CD14-positive monocyte (primary cell): ENCODE measurements around the gene CD2BP2. TPM values are rescaled to one million over a fixed set of nuclear protein-coding genes. Genes with fewer than 3 reads are reported as not detected.

Experiments used
- DNase-seq, 3 donors: peaks; one replicate each; pipeline ENCODE4 v3.0.0-alpha.2; 2011 to 2022
- H2AFZ ChIP-seq: 2 replicates; pipeline ENCODE4 v1.6.0; 2012; ENCODE audit warnings: mild to moderate bottlenecking, low read depth, low read length, inconsistent platforms; ENCODE audit not compliant: insufficient read depth, poor library complexity, severe bottlenecking
- H3K27ac ChIP-seq, 2 donors: 1 replicate in 1 of 2; 2 replicates in 1 of 2; pipeline ENCODE4 v1.5.1; 2012 to 2013; ENCODE audit warnings: low read length in 2 of 2, control low read depth in 1 of 2, inconsistent platforms in 1 of 2, low read depth in 1 of 2, mild to moderate bottlenecking in 1 of 2
- H3K27me3 ChIP-seq, 2 donors: one replicate each; pipeline versions ENCODE4 v1.6.0 to v1.6.1; 2011 to 2013; ENCODE audit warnings: low read length in 2 of 2; ENCODE audit not compliant: control insufficient read depth in 2 of 2, insufficient read depth in 2 of 2
- H3K36me3 ChIP-seq, 2 donors: replicated peaks in 1 of 2; 1 replicate in 1 of 2; 2 replicates in 1 of 2; pipeline versions ENCODE4 v1.5.1 to v1.6.1; 2012 to 2013; ENCODE audit warnings: low read length in 2 of 2, control low read depth in 1 of 2, inconsistent platforms in 1 of 2, mild to moderate bottlenecking in 1 of 2; ENCODE audit not compliant: insufficient read depth in 2 of 2, control insufficient read depth in 1 of 2
- H3K4me1 ChIP-seq, 2 donors: 1 replicate in 1 of 2; 2 replicates in 1 of 2; pipeline versions ENCODE4 v1.5.1 to v1.6.1; 2012 to 2013; ENCODE audit warnings: low read length in 2 of 2, control low read depth in 1 of 2, inconsistent platforms in 1 of 2, mild to moderate bottlenecking in 1 of 2, moderate library complexity in 1 of 2; ENCODE audit not compliant: insufficient read depth in 2 of 2, control insufficient read depth in 1 of 2
- H3K4me2 ChIP-seq: replicated peaks from 2 replicates; pipeline ENCODE3; 2012; ENCODE audit warnings: low read length, moderate library complexity, mild to moderate bottlenecking; ENCODE audit not compliant: poor library complexity, severe bottlenecking; ENCODE audit errors: extremely low read depth
- H3K4me3 ChIP-seq, 3 experiments: fragments of 200-600 bp in 1 of 3; sonication (generic) in 1 of 3; replicated peaks in 1 of 3; 1 replicate in 2 of 3; 2 replicates in 1 of 3; pipeline ENCODE4 v1.5.1; 2011 to 2013; ENCODE audit warnings: low read length in 3 of 3, mild to moderate bottlenecking in 3 of 3, control low read depth in 2 of 3, low read depth in 2 of 3, inconsistent platforms in 1 of 3, moderate library complexity in 1 of 3
- H3K79me2 ChIP-seq: 2 replicates; pipeline ENCODE4 v1.6.0; 2012; ENCODE audit warnings: mild to moderate bottlenecking, control low read depth, inconsistent platforms, low read length, moderate library complexity; ENCODE audit not compliant: insufficient read depth
- H3K9ac ChIP-seq: 2 replicates; pipeline ENCODE4 v1.6.0; 2017; ENCODE audit warnings: low read length, mild to moderate bottlenecking; ENCODE audit not compliant: insufficient read depth, poor library complexity, severe bottlenecking
- H3K9me3 ChIP-seq, 2 donors: replicated peaks in 1 of 2; 1 replicate in 1 of 2; 2 replicates in 1 of 2; pipeline versions ENCODE4 v1.5.1 to v1.6.1; 2012 to 2013; ENCODE audit warnings: low read length in 2 of 2, control low read depth in 1 of 2; ENCODE audit not compliant: control insufficient read depth in 1 of 2, insufficient read depth in 1 of 2
- H4K20me1 ChIP-seq: 2 replicates; pipeline ENCODE4 v1.6.0; 2012; ENCODE audit warnings: mild to moderate bottlenecking, low read length, control low read depth, moderate library complexity; ENCODE audit not compliant: insufficient read depth
- H3K27ac Mint-ChIP-seq, 7 donors: one replicate each; pipeline ENCODE4 v1.8.0; 2020; ENCODE audit warnings: mild to moderate bottlenecking in 7 of 7, mixed read lengths in 7 of 7, moderate library complexity in 6 of 7, inconsistent platforms in 2 of 7
- H3K27me3 Mint-ChIP-seq, 3 donors: one replicate each; pipeline ENCODE4 v1.8.0; 2021 to 2022; ENCODE audit warnings: low read depth in 3 of 3, mild to moderate bottlenecking in 3 of 3, mixed read lengths in 3 of 3, moderate library complexity in 3 of 3, inconsistent platforms in 1 of 3
- H3K36me3 Mint-ChIP-seq, 2 donors: one replicate each; pipeline ENCODE4 v1.8.0; 2020; ENCODE audit warnings: mixed read lengths in 2 of 2, inconsistent platforms in 1 of 2, mild to moderate bottlenecking in 1 of 2
- H3K4me1 Mint-ChIP-seq: one replicate; pipeline ENCODE4 v1.8.0; 2020; ENCODE audit warnings: mild to moderate bottlenecking, mixed read lengths
- H3K4me3 Mint-ChIP-seq, 2 donors: one replicate each; pipeline ENCODE4 v1.8.0; 2020; ENCODE audit warnings: mild to moderate bottlenecking in 2 of 2, mixed read lengths in 2 of 2, moderate library complexity in 1 of 2
- H3K9me3 Mint-ChIP-seq, 7 donors: one replicate each; pipeline ENCODE4 v1.8.0; 2020 to 2022; ENCODE audit warnings: mixed read lengths in 7 of 7, mild to moderate bottlenecking in 6 of 7, moderate library complexity in 6 of 7, inconsistent platforms in 2 of 7
- CTCF ChIP-seq: fragments of 200-600 bp; IDR thresholded peaks from one replicate; pipeline ENCODE4 v1.8.0; 2022; ENCODE audit warnings: antibody characterized with exemption, mild to moderate bottlenecking
- WGBS: methylation state at CpG from one replicate; pipeline ENCODE4 v1.1.5; 2013; ENCODE audit warnings: missing lambda C conversion rate; ENCODE audit not compliant: insufficient coverage; 5-methylcytosine and 5-hydroxymethylcytosine counted together
- intact Hi-C, 2 donors: fragments of 100-400 bp; cut with micrococcal nuclease; formaldehyde crosslinking; loops; one replicate each; pipeline versions ENCODE4 v1.15.0 to v1.15.1; 2023
- polyA minus RNA-seq: library from RNA; depleted of rRNA, polyadenylated mRNA; stranded (reverse); fragments of >200 nt; gene quantifications from 2 replicates; pipeline ENCODE4 v1.2.3, GENCODE V29; 2012
- polyA plus RNA-seq, 3 donors: library from polyadenylated mRNA; depleted of rRNA in 1 of 3; unstranded in 2 of 3; stranded (reverse) in 1 of 3; fragments of 300-500 nt in 2 of 3; fragments of >200 nt in 1 of 3; fragmentation: Illumina TruSeq in 2 of 3; gene quantifications; 1 replicate in 2 of 3; 2 replicates in 1 of 3; pipeline ENCODE4 v1.2.3, GENCODE V29; 2012 to 2021
- total RNA-seq, 12 experiments: library from RNA in 1 of 12; stranded (reverse) in 1 of 12; fragments of 120-200 nt in 1 of 12; gene quantifications; one replicate each; pipeline ENCODE4 v1.2.4 and lab custom pipeline; 2013 to 2026; ENCODE audit warnings: mixed read lengths in 6 of 12, inconsistent platforms in 1 of 12

Gene CD2BP2
- 43.7 TPM for total RNA-seq (2013)
- polyA plus RNA-seq: 10 to 100 TPM; 23.9 to 31.8 (median 31.0) TPM
- 13.7 and 19.8 TPM in 2 replicates for polyA minus RNA-seq
- total RNA-seq (lab: John Stamatoyannopoulos, UW): 21.2 to 52.5 (median 36.2) reads per million in 11 experiments

DNA sequence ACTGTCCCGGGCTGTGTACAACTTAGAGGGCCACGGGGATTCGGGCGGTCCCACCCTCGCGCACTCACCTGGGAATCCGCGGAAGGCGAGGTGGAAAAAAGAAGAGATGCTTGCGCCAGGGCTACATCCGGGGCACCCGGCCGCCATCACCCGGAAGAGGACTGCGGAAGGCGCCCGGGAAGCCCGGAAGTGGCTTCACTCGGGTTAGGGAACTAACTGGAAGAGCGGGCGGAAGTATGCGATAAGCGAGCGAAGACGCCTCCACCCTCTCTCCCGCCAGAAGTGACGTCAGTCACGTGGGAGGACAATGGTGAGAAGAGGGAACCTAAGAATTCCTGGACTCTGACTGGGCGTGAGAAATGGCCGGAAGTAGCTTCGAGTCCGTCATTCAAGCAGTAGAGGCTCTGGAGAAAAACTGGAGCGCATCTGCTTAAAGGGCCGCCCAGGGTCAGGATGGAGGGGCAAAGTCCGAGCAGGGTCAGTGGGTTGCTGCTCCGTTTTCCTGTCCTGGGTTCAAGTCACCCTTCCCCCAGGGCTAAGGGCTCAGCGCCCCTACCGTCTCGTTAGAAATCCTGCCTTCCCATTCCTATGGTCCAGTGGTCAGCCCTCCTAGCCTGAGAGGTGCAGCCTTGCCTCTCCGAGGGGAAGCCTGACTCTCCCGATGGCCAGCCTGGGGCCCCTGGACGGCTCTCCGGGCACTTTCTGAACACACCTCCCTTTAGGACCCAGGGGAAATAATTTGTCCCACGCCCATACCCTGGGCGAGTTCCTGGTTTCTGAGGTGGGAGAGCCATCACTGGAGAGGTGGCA lies at the start of gene CD2BP2:
CD2BP2 (minus strand) TSS at position 165 of the 810 bp plus-strand sequence. CDS start 627 bp downstream, outside the sequence.
- peaks cover 62% of the 10 kb centered on the region for H3K79me2 ChIP-seq
- H3K9ac ChIP-seq: peak within 1 kb of the TSS; percentile 88
- H3K4me3 Mint-ChIP-seq: peak within 1 kb of the TSS; percentile 97 to 99
- H3K4me3 ChIP-seq: peak within 1 kb of the TSS; percentile 82 to 100 (median 96)
- peaks cover 26 to 36% of the 10 kb centered on the region in 2 donors for H3K4me1 ChIP-seq
- H3K36me3 ChIP-seq: peaks cover 69 to 74% of the 10 kb centered on the region in 2 donors
- intact Hi-C loops: loop anchor here (2.0 to 10.0 kb wide), 2 partner anchors 15 to 49 kb away; partner anchors contain the start of genes TBC1D10B (in 1 of the 2) and ZNF771 (in 1 of the 2)
- peaks cover 77% of the 10 kb centered on the region for H4K20me1 ChIP-seq
- H3K4me1 Mint-ChIP-seq: peaks cover 33% of the 10 kb centered on the region
- peak within 1 kb of the TSS; percentile 81 for H2AFZ ChIP-seq
- H3K27ac ChIP-seq: peak within 1 kb of the TSS; percentile 94 to 99
- no peak for TF ChIP-seq CTCF
- H3K27me3 ChIP-seq: no peaks in the 10 kb centered on the region
- DNase-seq: peak; percentile 99 to 100 (median 100)
- H3K4me2 ChIP-seq: peak within 1 kb of the TSS; percentile 100
- H3K27me3 Mint-ChIP-seq: peaks cover 0 to 1% (median 0%) of the 10 kb centered on the region in 3 donors
- H3K9me3 ChIP-seq: no peaks in the 10 kb centered on the region
- under 1% methylated on average over 36 of the region's 45 CpGs for WGBS
- H3K36me3 Mint-ChIP-seq: peaks cover 61 to 72% of the 10 kb centered on the region in 2 donors
- no peaks in the 10 kb centered on the region for H3K9me3 Mint-ChIP-seq
- H3K27ac Mint-ChIP-seq: peak within 1 kb of the TSS; percentile 97 to 100 (median 99)

- Histone ChIP-seq H3K9me3 (no peaks in the 10 kb centered on the region), H3K27ac (no peak overlapping the region), H2AFZ (no peak overlapping the region), H3K79me2 (no peaks in the 10 kb centered on the region), H3K9ac (no peak overlapping the region), H3K4me3 (no peak overlapping the region), H4K20me1 (no peaks in the 10 kb centered on the region), H3K36me3 (no peaks in the 10 kb centered on the region), H3K4me1 (peaks cover 22 to 32% of the 10 kb centered on the region in 2 donors), H3K4me2 (no peak overlapping the region), H3K27me3 (no peaks in the 10 kb centered on the region)
- Mint-ChIP-seq H3K4me1 (peaks cover 29% of the 10 kb centered on the region), H3K27me3 (peaks cover 1 to 16% (median 10%) of the 10 kb centered on the region in 3 donors), H3K4me3 (peak overlapping the region in 1 of 2 donors; percentile 45), H3K36me3 (peaks cover 5 to 13% of the 10 kb centered on the region in 2 donors), H3K9me3 (peaks cover 0 to 2% (median 0%) of the 10 kb centered on the region in 7 donors), H3K27ac (no peak overlapping the region)
- 97% methylated on average over 5 of the region's 8 CpGs for WGBS
- DNase-seq: no peak
- no peak for TF ChIP-seq CTCF
- intact Hi-C loops: loop anchor here in 1 of 2 donors (10.0 kb wide), 1 partner anchor 47 kb away; the partner anchor contains the start of gene CD2BP2
Measured at GRCh38 chr16:30401768-30402425, 46.8 kb upstream of the CD2BP2 start.
